Smooth muscle cell (in vitro differentiated cells): Measurements from ENCODE around the gene SLC25A3. TPM values are rescaled to one million over a fixed set of nuclear protein-coding genes. Genes with fewer than 3 reads are reported as not detected.

Experiments
- DNase-seq: peaks from one replicate; lab custom pipeline; 2025; ENCODE audit not compliant: unreplicated experiment; lab: John Stamatoyannopoulos, UW
- H2AFZ ChIP-seq: fragments of 200-600 bp; sonication (generic); 2 replicates; pipeline ENCODE4 v1.6.0; 2016; ENCODE audit warnings: antibody characterized with exemption, low read depth, mild to moderate bottlenecking
- H3F3A ChIP-seq: fragments of 200-600 bp; sonication (generic); 2 replicates; pipeline ENCODE4 v1.6.0; 2017; ENCODE audit warnings: antibody characterized with exemption, low read depth
- H3K27ac ChIP-seq: fragments of 200-600 bp; sonication (generic); 2 replicates; pipeline ENCODE4 v1.5.1; 2016; ENCODE audit warnings: low read depth, mild to moderate bottlenecking
- H3K27me3 ChIP-seq: fragments of 200-600 bp; sonication (generic); 2 replicates; pipeline ENCODE4 v1.6.1; 2016; ENCODE audit warnings: low read depth, mild to moderate bottlenecking
- H3K36me3 ChIP-seq: fragments of 200-600 bp; sonication (generic); 2 replicates; pipeline ENCODE4 v1.5.1; 2016; ENCODE audit warnings: low read depth
- H3K4me1 ChIP-seq: fragments of 200-600 bp; sonication (generic); 2 replicates; pipeline ENCODE4 v1.5.1; 2016; ENCODE audit warnings: low read depth
- H3K4me2 ChIP-seq: fragments of 200-600 bp; sonication (generic); 2 replicates; pipeline ENCODE4 v1.6.0; 2016; ENCODE audit warnings: mild to moderate bottlenecking
- H3K4me3 ChIP-seq: fragments of 200-600 bp; sonication (generic); 2 replicates; pipeline ENCODE4 v1.5.1; 2016; ENCODE audit warnings: mild to moderate bottlenecking
- H3K79me2 ChIP-seq: fragments of 200-600 bp; sonication (generic); 2 replicates; pipeline ENCODE4 v1.6.0; 2016; ENCODE audit warnings: low read depth, mild to moderate bottlenecking
- H3K9ac ChIP-seq: fragments of 200-600 bp; sonication (generic); 2 replicates; pipeline ENCODE4 v1.6.0; 2016; ENCODE audit warnings: low read depth
- H3K9me3 ChIP-seq: fragments of 200-600 bp; sonication (generic); replicated peaks from 2 replicates; pipeline ENCODE4 v1.5.1; 2016; ENCODE audit warnings: low read depth
- H4K20me1 ChIP-seq: fragments of 200-600 bp; sonication (generic); 2 replicates; pipeline ENCODE4 v1.6.0; 2016; ENCODE audit warnings: low read depth
- WGBS: methylation state at CpG from one replicate; pipeline ENCODE4 v1.1.7; 2016; ENCODE audit warnings: low lambda C conversion rate; 5-methylcytosine and 5-hydroxymethylcytosine counted together
- polyA plus RNA-seq: library from polyadenylated mRNA; unstranded; fragments of >200 nt; fragmentation: Nextera tagmentation; extraction: Ambion mirVana; gene quantifications from 2 replicates; pipeline ENCODE4 v1.2.1, GENCODE V29; 2016
- total RNA-seq: library from RNA; depleted of rRNA; stranded (reverse); fragments of >200 nt; gene quantifications from 2 replicates; pipeline ENCODE4 v1.2.3, GENCODE V29; 2014
- TF ChIP-seq, protein P1 (sequence below): fragments of 200-600 bp; sonication (generic); IDR thresholded peaks from 2 replicates; pipeline ENCODE4 v1.5.1; 2017; ENCODE audit warnings: borderline replicate concordance, mild to moderate bottlenecking, antibody characterized with exemption; ENCODE audit not compliant: insufficient read depth, poor library complexity, severe bottlenecking

The SLC25A3 gene
- total and polyA plus RNA-seq, 2 experiments from 2014 or later: 440 to 643 TPM

DNA sequence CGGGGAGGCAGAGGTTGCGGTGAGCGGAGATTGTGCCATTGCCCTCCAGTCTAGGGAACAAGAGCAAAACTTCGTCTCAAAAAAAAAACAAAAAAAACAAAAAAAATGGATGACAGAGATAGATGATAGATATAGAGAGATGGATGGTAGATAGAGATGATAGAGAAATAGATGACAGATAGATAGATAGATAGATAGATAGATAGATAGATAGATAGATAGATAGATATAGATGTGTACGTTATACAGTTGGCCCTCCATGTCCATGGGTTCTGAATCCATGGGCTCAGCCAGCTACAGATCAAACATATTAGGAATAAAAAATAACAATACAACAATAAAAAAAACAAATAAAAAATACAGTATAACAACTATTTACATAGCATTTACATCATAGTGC lies 12.8 kb upstream of the SLC25A3 start:
- TF ChIP-seq, protein P1, sequence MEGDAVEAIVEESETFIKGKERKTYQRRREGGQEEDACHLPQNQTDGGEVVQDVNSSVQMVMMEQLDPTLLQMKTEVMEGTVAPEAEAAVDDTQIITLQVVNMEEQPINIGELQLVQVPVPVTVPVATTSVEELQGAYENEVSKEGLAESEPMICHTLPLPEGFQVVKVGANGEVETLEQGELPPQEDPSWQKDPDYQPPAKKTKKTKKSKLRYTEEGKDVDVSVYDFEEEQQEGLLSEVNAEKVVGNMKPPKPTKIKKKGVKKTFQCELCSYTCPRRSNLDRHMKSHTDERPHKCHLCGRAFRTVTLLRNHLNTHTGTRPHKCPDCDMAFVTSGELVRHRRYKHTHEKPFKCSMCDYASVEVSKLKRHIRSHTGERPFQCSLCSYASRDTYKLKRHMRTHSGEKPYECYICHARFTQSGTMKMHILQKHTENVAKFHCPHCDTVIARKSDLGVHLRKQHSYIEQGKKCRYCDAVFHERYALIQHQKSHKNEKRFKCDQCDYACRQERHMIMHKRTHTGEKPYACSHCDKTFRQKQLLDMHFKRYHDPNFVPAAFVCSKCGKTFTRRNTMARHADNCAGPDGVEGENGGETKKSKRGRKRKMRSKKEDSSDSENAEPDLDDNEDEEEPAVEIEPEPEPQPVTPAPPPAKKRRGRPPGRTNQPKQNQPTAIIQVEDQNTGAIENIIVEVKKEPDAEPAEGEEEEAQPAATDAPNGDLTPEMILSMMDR: no peak
- Histone ChIP-seq H3K27me3 (no peaks in the 10 kb centered on the region), H2AFZ (no peak overlapping the region), H3K4me1 (no peaks in the 10 kb centered on the region), H3F3A (no peaks in the 10 kb centered on the region), H3K36me3 (no peaks in the 10 kb centered on the region), H3K79me2 (no peaks in the 10 kb centered on the region), H3K9me3 (no peaks in the 10 kb centered on the region), H3K4me2 (no peak overlapping the region), H4K20me1 (no peaks in the 10 kb centered on the region), H3K9ac (no peak overlapping the region), H3K27ac (no peak overlapping the region), H3K4me3 (no peak overlapping the region)
- DNase-seq: no peak
- over 99% methylated on average over 5 of the region's 5 CpGs for WGBS

DNA sequence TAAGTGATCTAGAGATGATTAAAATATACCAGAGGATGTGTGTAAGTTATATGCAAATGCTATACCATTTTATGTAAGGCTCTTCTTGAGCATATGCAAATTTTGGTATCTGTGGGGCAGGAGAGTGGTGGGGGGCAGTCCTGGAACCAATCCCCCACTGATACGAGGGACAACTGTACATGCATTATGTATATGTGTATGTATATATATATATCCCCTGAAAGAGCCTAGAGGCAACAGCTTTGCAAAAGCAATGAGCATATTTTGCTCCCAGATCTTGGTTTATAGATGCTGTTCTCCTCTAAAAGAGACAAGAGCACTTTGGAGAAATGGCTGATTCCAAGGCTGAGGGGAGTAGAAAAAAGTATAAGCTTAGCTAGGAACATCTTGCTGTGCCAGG lies 12.4 kb upstream of the SLC25A3 start:
- no peaks in the 10 kb centered on the region for H3K27me3 ChIP-seq
- no peak overlapping the region for H3K27ac ChIP-seq
- H3K9me3 ChIP-seq: no peaks in the 10 kb centered on the region
- no peak overlapping the region for H3K9ac ChIP-seq
- no peak overlapping the region for H3K4me3 ChIP-seq
- no peaks in the 10 kb centered on the region for H3K79me2 ChIP-seq
- 95% methylated on average over 1 of the region's 1 CpG for WGBS
- H3F3A ChIP-seq: no peaks in the 10 kb centered on the region
- H3K36me3 ChIP-seq: no peaks in the 10 kb centered on the region
- TF ChIP-seq, protein P1: no peak
- no peak overlapping the region for H3K4me2 ChIP-seq
- H2AFZ ChIP-seq: no peak overlapping the region
- no peaks in the 10 kb centered on the region for H3K4me1 ChIP-seq
- no peaks in the 10 kb centered on the region for H4K20me1 ChIP-seq
- no peak for DNase-seq

DNA sequence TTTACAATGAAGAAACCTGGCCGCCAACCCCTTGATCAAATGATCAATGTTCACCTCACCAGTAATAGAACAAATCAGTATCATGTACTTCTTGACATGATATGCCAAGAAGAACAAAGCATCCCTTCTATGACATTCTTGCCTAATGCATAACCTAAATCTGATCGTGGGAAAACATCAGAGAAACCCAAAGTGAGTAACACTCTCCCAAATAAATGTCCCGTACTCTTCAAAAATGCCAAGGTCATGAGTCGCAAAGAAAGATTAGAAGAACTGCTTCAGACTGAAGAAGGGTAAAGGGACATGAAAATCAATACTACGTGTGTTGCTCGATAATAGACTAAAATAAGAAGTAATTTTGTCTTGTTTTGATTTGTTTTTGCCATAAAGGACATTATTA lies 11.4 kb upstream of the SLC25A3 start:
- H3K9me3 ChIP-seq: no peaks in the 10 kb centered on the region
- TF ChIP-seq, protein P1: no peak
- no peaks in the 10 kb centered on the region for H3K27me3 ChIP-seq
- no peak for DNase-seq
- H3K4me1 ChIP-seq: no peaks in the 10 kb centered on the region
- no peaks in the 10 kb centered on the region for H3F3A ChIP-seq
- H3K27ac ChIP-seq: no peak overlapping the region
- H3K4me2 ChIP-seq: no peak overlapping the region
- no peaks in the 10 kb centered on the region for H3K79me2 ChIP-seq
- no peak overlapping the region for H3K4me3 ChIP-seq
- H4K20me1 ChIP-seq: no peaks in the 10 kb centered on the region
- H2AFZ ChIP-seq: no peak overlapping the region
- 59% methylated on average over 6 of the region's 6 CpGs for WGBS
- H3K36me3 ChIP-seq: no peaks in the 10 kb centered on the region
- H3K9ac ChIP-seq: no peak overlapping the region

DNA sequence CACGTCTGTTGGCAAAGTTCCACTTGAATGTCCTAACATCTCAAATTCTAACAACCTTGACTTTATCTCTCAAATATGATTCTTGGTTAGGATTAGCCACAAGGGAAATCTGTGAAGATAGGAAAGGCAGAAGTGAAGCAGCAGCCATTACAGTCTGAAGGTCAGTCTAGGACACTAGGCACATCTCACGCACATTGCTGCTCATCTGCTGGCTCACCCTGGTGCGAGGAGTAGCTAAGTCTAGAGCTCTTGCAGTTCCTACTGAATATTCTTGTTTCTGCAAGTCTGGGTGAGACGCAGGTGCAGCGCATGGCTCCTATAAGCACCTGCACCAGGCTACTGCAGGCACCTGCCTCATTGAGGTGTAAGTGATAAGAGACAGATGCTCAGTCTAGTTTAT lies 6.4 kb upstream of the SLC25A3 start:
- TF ChIP-seq, protein P1: no peak
- H3K9ac ChIP-seq: no peak overlapping the region
- H3K36me3 ChIP-seq: no peaks in the 10 kb centered on the region
- H3F3A ChIP-seq: no peaks in the 10 kb centered on the region
- H3K4me3 ChIP-seq: no peak overlapping the region
- no peak overlapping the region for H3K27ac ChIP-seq
- H3K79me2 ChIP-seq: no peaks in the 10 kb centered on the region
- H3K9me3 ChIP-seq: no peaks in the 10 kb centered on the region
- no peaks in the 10 kb centered on the region for H4K20me1 ChIP-seq
- 96% methylated on average over 5 of the region's 5 CpGs for WGBS
- no peaks in the 10 kb centered on the region for H3K27me3 ChIP-seq
- H3K4me2 ChIP-seq: no peak overlapping the region
- DNase-seq: no peak
- H3K4me1 ChIP-seq: no peaks in the 10 kb centered on the region
- no peak overlapping the region for H2AFZ ChIP-seq
